Left cardiac atrium (tissue), 4 donors: ENCODE data around the gene SYNGR1. TPM values are rescaled to one million over a fixed set of nuclear protein-coding genes. Genes with fewer than 3 reads are reported as not detected.

Source experiments
- ATAC-seq, 2 donors: fragments of 200-7000 bp; cut with Tn5 transposase; one replicate each; pipeline ENCODE4 v1.9.1; 2020; ENCODE audit warnings: mild to moderate bottlenecking in 2 of 2, moderate library complexity in 2 of 2
- DNase-seq: peaks from one replicate; pipeline ENCODE4 v3.0.0-alpha.2; 2020
- intact Hi-C, 2 donors: fragments of 100-400 bp; cut with DNase I; formaldehyde crosslinking; loops; one replicate each; pipeline versions ENCODE4 v1.14.1 to v1.15.1; 2022 to 2023
- long read RNA-seq: library from polyadenylated mRNA; unstranded; transcript quantifications from one replicate; pipeline ENCODE4 v2.0.0, GENCODE V29; 2021
- total RNA-seq, 2 donors: library from RNA; stranded (reverse); fragmentation: NEBNext Ultra II Directional; extraction: Animal tissue kit (Norgen Biotek cat#: 25700); gene quantifications; one replicate each; pipeline ENCODE4 v1.2.1, GENCODE V29; 2021
- donor health status: DM: no; HTN: yes; CAD: no.
- donor health status: DM: no; HTN: yes; CAD: no; lungs with severe emphysema.
- donor health status: DM: yes; HTN: yes; CAD: no.
- donor health status: Dilated cardiomyopathy.

The SYNGR1 gene, protein sequence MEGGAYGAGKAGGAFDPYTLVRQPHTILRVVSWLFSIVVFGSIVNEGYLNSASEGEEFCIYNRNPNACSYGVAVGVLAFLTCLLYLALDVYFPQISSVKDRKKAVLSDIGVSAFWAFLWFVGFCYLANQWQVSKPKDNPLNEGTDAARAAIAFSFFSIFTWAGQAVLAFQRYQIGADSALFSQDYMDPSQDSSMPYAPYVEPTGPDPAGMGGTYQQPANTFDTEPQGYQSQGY
- total RNA-seq = 10 to 100 TPM; 48.3 to 60.8 TPM
- long read RNA-seq, full-length matches to known transcripts = 43 of 61 reads
- long read RNA-seq, partial matches to known transcripts = 11 of 61 reads
- long read RNA-seq, other reads (novel, unspliced or antisense) = 7 of 61 reads

DNA sequence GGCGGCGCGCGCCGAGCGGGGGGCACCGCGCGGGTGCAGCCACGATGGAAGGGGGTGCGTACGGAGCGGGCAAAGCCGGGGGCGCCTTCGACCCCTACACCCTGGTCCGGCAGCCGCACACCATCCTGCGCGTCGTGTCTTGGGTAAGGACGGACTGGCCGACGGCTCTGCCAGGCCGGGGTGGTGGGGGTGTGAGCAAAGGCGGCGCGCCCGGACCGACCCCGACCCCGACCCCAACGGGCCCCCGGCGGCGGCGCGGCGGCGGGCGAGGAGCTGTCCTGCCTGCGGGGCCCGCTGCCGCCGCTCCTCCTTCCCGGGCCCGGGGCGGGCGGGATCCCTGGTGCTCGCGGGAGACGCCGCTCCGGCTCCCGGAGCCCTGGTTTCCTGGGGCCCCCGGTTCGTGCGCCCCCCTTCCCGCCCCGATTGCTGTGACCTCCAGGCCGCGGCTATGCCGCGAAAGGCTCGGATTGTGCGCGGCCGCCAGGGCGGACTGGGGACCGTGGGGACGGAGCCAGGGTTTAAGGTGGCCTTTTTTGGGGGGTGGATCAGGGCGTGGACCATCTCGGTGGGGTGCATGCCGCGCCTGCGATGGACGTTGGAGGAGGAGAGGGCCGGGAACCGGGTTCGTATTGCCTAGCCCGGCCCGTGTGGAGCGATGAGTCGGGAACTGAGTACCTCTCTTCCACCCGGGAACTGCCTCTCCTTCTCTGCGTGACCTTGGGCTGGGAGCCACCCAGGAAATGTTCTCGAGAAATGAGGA, at the start of gene SYNGR1:
Gene SYNGR1 (plus strand): TSS at position 25 of the 760 bp plus-strand sequence. CDS start 20 bp downstream, at position 45.
- intact Hi-C loops = no loop called here
- DNase-seq (peak; percentile 31), ATAC-seq (peak; percentile 45 to 49)

DNA sequence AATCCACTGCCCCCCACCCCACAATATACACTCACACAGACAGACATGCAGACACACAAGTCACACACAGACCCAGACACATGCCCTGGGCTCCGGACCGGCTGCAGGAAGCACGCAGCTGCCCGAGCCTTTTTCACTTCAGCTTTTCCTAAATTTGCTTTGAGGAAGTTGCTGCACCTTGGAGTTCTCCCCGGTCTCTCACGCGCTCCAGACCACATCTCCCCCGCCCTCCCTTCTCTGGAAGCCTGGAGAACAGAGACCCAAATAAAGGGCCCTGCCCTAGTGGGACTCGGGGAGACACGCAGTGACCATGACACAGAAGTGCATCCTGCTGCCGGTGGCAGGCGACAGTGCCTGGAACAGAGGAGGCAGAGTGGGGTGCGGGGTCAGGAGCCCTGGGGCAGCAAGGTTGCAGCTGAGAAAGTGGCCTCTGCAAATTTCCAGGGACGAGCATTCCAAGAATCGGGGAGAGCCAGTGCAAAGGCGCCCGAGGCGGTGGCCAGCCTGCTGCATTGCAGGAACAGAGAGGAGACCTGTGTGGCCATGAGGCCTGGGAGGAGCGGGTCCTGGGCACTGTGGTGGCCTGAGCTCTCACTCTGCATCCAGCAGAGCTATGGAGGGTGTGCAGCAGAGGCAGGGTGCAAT, 49.5 kb upstream of the SYNGR1 start:
- DNase-seq (peak; percentile 37), ATAC-seq (peak; percentile 53 to 56)
- intact Hi-C loops = no loop called here

DNA sequence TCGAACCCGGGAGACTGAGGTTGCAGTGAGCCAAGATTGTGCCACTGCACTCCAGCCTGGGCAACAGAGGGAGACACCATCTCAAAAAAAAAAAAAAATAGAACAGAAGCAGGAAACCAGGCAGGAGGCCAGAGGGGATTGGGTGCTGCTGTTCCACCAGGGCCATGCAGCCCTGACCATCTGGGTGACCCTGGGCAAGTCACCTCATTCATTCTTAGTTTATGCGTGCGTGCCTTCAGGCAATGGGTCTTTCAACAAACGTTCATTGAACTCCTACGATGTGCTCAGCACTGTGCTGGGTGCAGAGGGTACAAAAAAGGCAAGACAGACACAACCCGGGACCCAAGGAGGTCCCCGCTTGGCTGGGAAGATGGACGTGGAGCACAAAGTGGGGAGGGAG, 48.7 kb upstream of the SYNGR1 start:
- intact Hi-C loops = no loop called here
- no peak for DNase-seq
- no peak for ATAC-seq

GRCh38 chr22:39301926-39302325, 47.9 kb upstream of the SYNGR1 start:
- intact Hi-C loops = no loop called here
- no peak for DNase-seq
- ATAC-seq = no peak

GRCh38 chr22:39302431-39302960, 47.3 kb upstream of the SYNGR1 start:
- ATAC-seq (no peak), DNase-seq (no peak)
- intact Hi-C loops = no loop called here

- DNase-seq (no peak), ATAC-seq (no peak)
- intact Hi-C loops = no loop called here
These were observed 46.4 kb upstream of the SYNGR1 start for GRCh38 chr22:39303358-39303757.

- no peak for DNase-seq
- intact Hi-C loops = no loop called here
- ATAC-seq = no peak
These were observed 45.7 kb upstream of the SYNGR1 start for GRCh38 chr22:39303892-39304671.

DNA sequence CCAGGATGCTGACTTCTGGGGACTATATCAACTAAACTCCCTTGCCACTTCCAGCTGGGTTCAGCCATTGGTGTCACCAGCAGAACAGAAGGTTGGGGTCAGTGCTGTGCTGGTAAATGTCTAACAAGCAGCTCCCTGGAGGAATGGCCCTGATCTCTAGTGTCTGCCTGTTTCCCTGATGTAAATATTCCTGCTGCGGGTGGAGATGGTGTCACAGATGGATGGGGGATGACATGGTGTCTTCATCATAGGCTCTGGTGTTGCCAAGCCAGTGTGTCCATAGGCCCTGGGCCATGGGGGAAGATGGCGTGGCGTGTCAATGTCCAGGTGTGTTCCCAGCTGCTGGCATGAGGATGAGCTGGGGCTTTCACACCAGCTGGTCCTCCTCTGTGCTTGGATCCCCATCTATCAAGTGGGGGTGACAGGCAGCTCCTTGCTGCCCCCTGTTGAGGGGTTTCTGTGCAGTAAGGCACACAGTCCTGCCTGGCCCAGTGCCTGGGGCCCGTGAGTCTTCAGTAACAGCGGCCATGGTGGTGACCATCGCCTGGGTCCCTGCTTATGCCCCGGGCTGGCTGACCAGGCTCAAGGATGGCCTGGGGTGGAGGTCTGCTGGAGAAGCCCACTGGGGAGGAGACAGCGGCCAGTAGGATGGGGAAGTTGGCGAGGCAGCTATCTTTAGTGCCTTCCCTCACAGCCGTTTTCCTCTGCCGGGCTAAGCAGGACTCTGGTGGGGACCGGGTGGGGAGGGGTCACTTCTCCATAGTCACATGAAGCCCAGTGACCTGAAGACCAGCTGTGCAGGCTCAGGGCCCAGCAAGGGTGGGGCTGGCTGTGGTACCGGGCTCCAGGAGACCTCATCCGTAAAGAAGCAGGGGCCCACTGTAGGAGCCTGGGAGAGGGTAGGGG, 43.1 kb upstream of the SYNGR1 start:
- intact Hi-C loops = loop anchor here in 1 of 2 donors (5.0 kb wide), 1 partner anchor 134 kb away; no protein-coding TSS in a partner anchor
- DNase-seq (peak; percentile 56), ATAC-seq (peak; percentile 1 to 17)

- intact Hi-C loops = loop anchor here in 1 of 2 donors (2.0 to 5.0 kb wide), 2 partner anchors 64 to 136 kb away; partner anchors contain the start of gene PDGFB
- DNase-seq = peak; percentile 85
These were observed 41.0 kb upstream of the SYNGR1 start for GRCh38 chr22:39308614-39309363.

GRCh38 chr22:39309364-39309861, 40.4 kb upstream of the SYNGR1 start:
- intact Hi-C loops = loop anchor here in 1 of 2 donors (2.0 to 5.0 kb wide), 2 partner anchors 65 to 137 kb away; partner anchors contain the start of gene PDGFB
- ATAC-seq (peak; percentile 17 to 24), DNase-seq (peak; percentile 75)

More at GRCh38 chr22:39308614-39309363, 41.0 kb upstream of the SYNGR1 start:
- peak; percentile 21 to 75 for ATAC-seq

DNA sequence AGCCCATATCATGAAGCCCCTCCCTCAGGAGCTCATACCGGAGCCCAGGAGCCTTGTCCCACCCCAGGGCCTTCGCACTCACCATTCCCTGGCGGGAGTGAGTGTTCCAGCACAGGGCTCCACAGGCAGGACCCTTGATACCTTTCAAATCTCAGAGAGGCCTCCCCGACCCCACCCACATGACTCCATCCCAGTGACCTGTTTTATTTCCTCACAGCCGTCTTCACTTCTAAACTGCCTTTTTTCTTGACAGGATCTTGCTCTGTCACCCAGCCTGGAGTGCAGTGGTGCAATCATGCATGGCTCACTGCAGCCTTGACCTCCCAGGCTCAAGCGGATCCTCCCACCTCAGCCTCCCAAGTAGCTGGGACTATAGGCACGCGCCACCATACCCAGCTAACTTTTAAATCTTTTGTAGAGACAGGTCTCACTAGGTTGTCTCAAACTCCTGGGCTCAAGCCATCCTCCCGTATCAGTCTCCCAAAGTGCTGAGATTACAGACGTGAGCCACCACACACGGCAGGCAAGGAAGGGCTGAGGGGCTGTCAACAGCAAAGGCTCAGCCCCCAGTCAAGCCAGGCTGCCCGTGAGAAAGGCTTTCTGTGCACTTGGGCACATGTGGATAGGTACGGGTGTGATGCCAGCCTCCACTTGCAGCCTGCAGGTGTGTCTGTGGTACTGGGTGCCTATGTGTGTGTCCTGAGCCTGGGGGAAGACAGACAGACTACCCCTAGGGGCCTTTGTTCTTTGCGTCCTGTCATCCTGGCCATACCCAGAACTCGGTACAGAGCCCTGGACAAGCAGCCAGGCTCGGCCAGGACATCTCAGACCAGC, 39.7 kb upstream of the SYNGR1 start:
- intact Hi-C loops = loop anchor here (2.0 to 10.0 kb wide), 4 partner anchors 65 to 215 kb away; partner anchors contain the start of genes PDGFB (in 2 of the 2) and ATF4 (in 1 of the 2)
- DNase-seq = no peak
- ATAC-seq = peak in 1 of 2 donors; percentile 0

GRCh38 chr22:39311592-39312400, 38.0 kb upstream of the SYNGR1 start:
- DNase-seq (no peak), ATAC-seq (no peak)
- intact Hi-C loops = loop anchor here (2.0 to 10.0 kb wide), 3 partner anchors 67 to 213 kb away; partner anchors contain the start of genes ATF4 (in 1 of the 2) and PDGFB (in 1 of the 2)

GRCh38 chr22:39312410-39312809, 37.4 kb upstream of the SYNGR1 start:
- DNase-seq = no peak
- intact Hi-C loops = loop anchor here (5.0 to 10.0 kb wide), 2 partner anchors 80 to 212 kb away; partner anchors contain the start of gene ATF4 (in 1 of the 2)
- no peak for ATAC-seq

DNA sequence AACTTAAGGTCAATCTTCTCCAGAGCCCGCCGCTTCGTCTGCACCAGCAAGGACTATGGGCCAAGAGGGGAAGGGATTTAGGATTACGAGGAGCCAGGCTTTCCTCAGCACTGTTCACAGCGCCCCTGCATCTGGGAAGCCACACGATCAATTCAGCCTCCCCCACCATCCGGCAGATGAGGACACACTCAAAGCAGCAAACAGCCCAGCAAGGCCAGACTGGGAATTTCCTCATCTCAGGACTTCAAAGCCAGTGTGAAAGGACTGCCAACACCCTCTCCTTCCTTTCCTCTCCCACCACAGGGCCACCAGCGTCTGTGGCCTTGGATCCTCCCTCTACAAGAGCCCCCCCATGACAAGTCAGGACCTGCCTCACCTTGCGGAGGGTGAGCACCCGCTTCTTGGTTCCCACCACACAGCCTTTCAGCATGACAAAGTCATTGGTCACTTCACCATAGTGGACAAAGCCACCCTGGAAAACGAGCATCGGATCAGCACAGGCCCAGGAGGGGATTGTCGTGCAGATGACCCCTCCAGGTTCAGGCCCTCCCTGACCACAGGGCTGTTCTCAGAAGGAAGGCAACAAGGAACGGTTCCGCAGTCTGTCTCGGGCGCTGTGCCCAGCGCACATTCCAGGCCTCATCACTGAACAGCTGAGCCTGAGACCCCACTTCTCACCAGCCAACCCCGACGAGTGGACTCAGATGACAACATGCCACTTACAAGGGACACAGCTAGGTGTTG, 36.4 kb upstream of the SYNGR1 start:
- intact Hi-C loops = loop anchor here (5.0 to 10.0 kb wide), 2 partner anchors 81 to 211 kb away; partner anchors contain the start of gene ATF4 (in 1 of the 2)
- ATAC-seq (no peak), DNase-seq (no peak)
